Endothelial cell of umbilical vein (primary cell): Measurements from ENCODE around the gene DNHD1. TPM values are rescaled to one million over a fixed set of nuclear protein-coding genes. Genes with fewer than 3 reads are reported as not detected.

Source experiments
- BruUV-seq: library from RNA; stranded (reverse); fragments of 400-500 nt; replicated peaks from 2 replicates; lab custom pipeline; 2021; lab: Mats Ljungman, UMichigan
- CTCF ChIA-PET: fragments of 300-600, 350-600 bp; sonication (Branson Sonifier 250); formaldehyde crosslinking; loops from one replicate; lab custom pipeline; 2021; ENCODE audit warnings: antibody characterized with exemption, inconsistent platforms; lab: Charles Lee
- POLR2A ChIA-PET: fragments of 300-600, 350-600 bp; sonication (Branson Sonifier 250); formaldehyde crosslinking; loops from one replicate; lab custom pipeline; 2021; ENCODE audit warnings: antibody characterized with exemption, inconsistent platforms; lab: Charles Lee
- DNase-seq: peaks from one replicate; pipeline ENCODE4 v3.0.0-alpha.2; 2011; ENCODE audit warnings: low read depth, low spot score
- FAIRE-seq: peaks from 2 replicates; lab custom pipeline; 2011; peaks lifted over from hg19 to GRCh38; lab: Jason Lieb, UNC
- H2AFZ ChIP-seq: 2 replicates; pipeline ENCODE4 v1.6.0; 2012; ENCODE audit warnings: low read depth, low read length, control low read depth, inconsistent platforms
- H3K27ac ChIP-seq: 2 replicates; pipeline ENCODE4 v1.5.1; 2011; ENCODE audit warnings: low read depth, mild to moderate bottlenecking, control low read depth, low read length, moderate library complexity; ENCODE audit not compliant: insufficient read depth
- H3K27me3 ChIP-seq, 2 experiments: 2 replicates each; pipeline versions ENCODE4 v1.6.0 to v1.6.1; 2011; ENCODE audit warnings: low read length in 2 of 2, mixed read lengths in 1 of 2; ENCODE audit not compliant: control insufficient read depth in 2 of 2, insufficient read depth in 2 of 2
- H3K36me3 ChIP-seq, 2 experiments: 2 replicates in 1 of 2; 3 replicates in 1 of 2; pipeline ENCODE4 v1.5.1; 2011; ENCODE audit warnings: low read length in 2 of 2, mild to moderate bottlenecking in 1 of 2, moderate library complexity in 1 of 2; ENCODE audit not compliant: control insufficient read depth in 2 of 2, insufficient read depth in 2 of 2; ENCODE audit errors: extremely low read depth in 1 of 2
- H3K4me1 ChIP-seq: 3 replicates; pipeline ENCODE4 v1.5.1; 2011; ENCODE audit warnings: mild to moderate bottlenecking, low read length; ENCODE audit not compliant: control insufficient read depth, insufficient read depth; ENCODE audit errors: extremely low read depth
- H3K4me2 ChIP-seq: 2 replicates; pipeline ENCODE4 v1.6.1; 2011; ENCODE audit warnings: low read length, control low read depth, mixed read lengths; ENCODE audit not compliant: insufficient read depth
- H3K4me3 ChIP-seq, 3 experiments: fragments of 200-600 bp in 1 of 3; sonication (generic), shearing (Covaris generic) in 1 of 3; replicated peaks in 1 of 3; 2 replicates each; pipeline ENCODE4 v1.5.1; 2011 to 2016; ENCODE audit warnings: control low read depth in 3 of 3, low read length in 3 of 3, mild to moderate bottlenecking in 2 of 3, inconsistent platforms in 1 of 3, low read depth in 1 of 3, moderate library complexity in 1 of 3; ENCODE audit not compliant: insufficient read depth in 1 of 3
- H3K79me2 ChIP-seq: 2 replicates; pipeline ENCODE4 v1.6.0; 2012; ENCODE audit warnings: low read length, inconsistent platforms; ENCODE audit not compliant: control insufficient read depth, insufficient read depth
- H3K9ac ChIP-seq: replicated peaks from 2 replicates; pipeline ENCODE3; 2011; ENCODE audit warnings: low read length, control low read depth; ENCODE audit not compliant: insufficient read depth; ENCODE audit errors: extremely low read depth
- H3K9me1 ChIP-seq: replicated peaks from 3 replicates; pipeline ENCODE4 v1.6.0; 2011; ENCODE audit warnings: mild to moderate bottlenecking, low read length; ENCODE audit not compliant: control insufficient read depth, insufficient read depth; ENCODE audit errors: extremely low read depth
- H3K9me3 ChIP-seq: replicated peaks from 2 replicates; pipeline ENCODE4 v1.5.1; 2012; ENCODE audit warnings: low read length, inconsistent platforms; ENCODE audit not compliant: control insufficient read depth, insufficient read depth
- H4K20me1 ChIP-seq: replicated peaks from 2 replicates; pipeline ENCODE3; 2011; ENCODE audit warnings: mild to moderate bottlenecking, low read length; ENCODE audit not compliant: control insufficient read depth, insufficient read depth; ENCODE audit errors: extremely low read depth
- POLR2A ChIP-seq: IDR thresholded peaks from 2 replicates; pipeline ENCODE4 v1.6.1; 2012; ENCODE audit warnings: low read depth, mild to moderate bottlenecking, control low read depth, low read length
- POLR2AphosphoS5 ChIP-seq: IDR thresholded peaks from 2 replicates; pipeline ENCODE4 v1.6.1; 2012; ENCODE audit warnings: low read depth, mild to moderate bottlenecking, control low read depth, low read length, moderate library complexity; ENCODE audit not compliant: insufficient read depth
- dilution Hi-C: fragments of 300-500 bp; cut with MboI; formaldehyde crosslinking; loops from one replicate; pipeline ENCODE4 v1.15.0; 2019; ENCODE audit warnings: low sequenced_read_pairs; ENCODE audit not compliant: extremely low pct_ligation_motif_present
- intact Hi-C: fragments of 100-400 bp; cut with micrococcal nuclease; formaldehyde crosslinking; loops from one replicate; pipeline ENCODE4 v1.10.0; 2022
- polyA plus RNA-seq, 4 experiments: library from polyadenylated mRNA; depleted of rRNA in 3 of 4; stranded (reverse) in 3 of 4; unstranded in 1 of 4; fragments of >200 nt; gene quantifications; 2 replicates each; pipeline versions ENCODE4 v1.2.1 to v1.2.3, GENCODE V29; 2011 to 2012; ENCODE audit warnings: missing spikeins in 1 of 4
- total RNA-seq: library from RNA; stranded (reverse); gene quantifications from 2 replicates; pipeline ENCODE4 v1.2.3, GENCODE V29; 2021
- TF ChIP-seq, protein P1 (sequence below): IDR thresholded peaks from 2 replicates; pipeline ENCODE4 v1.6.1; 2011; ENCODE audit not compliant: insufficient read depth, insufficient read length
- TF ChIP-seq, protein P2 (sequence below), 2 donors: IDR thresholded peaks; 1 replicate in 1 of 2; 2 replicates in 1 of 2; pipeline ENCODE4 v1.5.1; 2011; ENCODE audit warnings: low read length in 2 of 2, mild to moderate bottlenecking in 2 of 2, moderate library complexity in 2 of 2, control low read depth in 1 of 2, inconsistent platforms in 1 of 2, low read depth in 1 of 2; ENCODE audit not compliant: insufficient read depth in 1 of 2; ENCODE audit errors: extremely low read depth in 1 of 2

DNHD1 gene
- total and polyA plus RNA-seq, 2 donors (not counting 3 experiments of a cell fraction or from before 2014, with no cell fraction given), result 3.7 to 8.6 TPM

- TF ChIP-seq, protein P1, sequence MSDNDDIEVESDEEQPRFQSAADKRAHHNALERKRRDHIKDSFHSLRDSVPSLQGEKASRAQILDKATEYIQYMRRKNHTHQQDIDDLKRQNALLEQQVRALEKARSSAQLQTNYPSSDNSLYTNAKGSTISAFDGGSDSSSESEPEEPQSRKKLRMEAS, result peak; percentile 94
- TF ChIP-seq POLR2A (peak; percentile 92), POLR2AphosphoS5 (peak; percentile 44)
- TF ChIP-seq, protein P2, sequence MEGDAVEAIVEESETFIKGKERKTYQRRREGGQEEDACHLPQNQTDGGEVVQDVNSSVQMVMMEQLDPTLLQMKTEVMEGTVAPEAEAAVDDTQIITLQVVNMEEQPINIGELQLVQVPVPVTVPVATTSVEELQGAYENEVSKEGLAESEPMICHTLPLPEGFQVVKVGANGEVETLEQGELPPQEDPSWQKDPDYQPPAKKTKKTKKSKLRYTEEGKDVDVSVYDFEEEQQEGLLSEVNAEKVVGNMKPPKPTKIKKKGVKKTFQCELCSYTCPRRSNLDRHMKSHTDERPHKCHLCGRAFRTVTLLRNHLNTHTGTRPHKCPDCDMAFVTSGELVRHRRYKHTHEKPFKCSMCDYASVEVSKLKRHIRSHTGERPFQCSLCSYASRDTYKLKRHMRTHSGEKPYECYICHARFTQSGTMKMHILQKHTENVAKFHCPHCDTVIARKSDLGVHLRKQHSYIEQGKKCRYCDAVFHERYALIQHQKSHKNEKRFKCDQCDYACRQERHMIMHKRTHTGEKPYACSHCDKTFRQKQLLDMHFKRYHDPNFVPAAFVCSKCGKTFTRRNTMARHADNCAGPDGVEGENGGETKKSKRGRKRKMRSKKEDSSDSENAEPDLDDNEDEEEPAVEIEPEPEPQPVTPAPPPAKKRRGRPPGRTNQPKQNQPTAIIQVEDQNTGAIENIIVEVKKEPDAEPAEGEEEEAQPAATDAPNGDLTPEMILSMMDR (IDR thresholded peaks at IDR 0.05; ENCODE audit: extremely low read depth in 1 of 2, insufficient read depth in 1 of 2, low read depth in 1 of 2, low read length in 2 of 2), result no peak
- FAIRE-seq (peak; percentile 99), DNase-seq (peak; percentile 97)
- POLR2A ChIA-PET, result interaction anchor here (0.7 to 1.9 kb wide), 6 partner anchors 10 to 996 kb away, joined by 3 to 7 read pairs (median 4); partner anchors contain the start of genes ILK and MRPL17
- intact Hi-C loops (loop anchor here (1.0 to 5.0 kb wide), 6 partner anchors 16 to 144 kb away; partner anchors contain the start of gene MRPL17), dilution Hi-C loops (no loop called here)
- Histone ChIP-seq H3K9ac (peak within 1 kb of the TSS; percentile 78), H3K9me3 (no peaks in the 10 kb centered on the region), H3K4me3 (peak within 1 kb of the TSS; percentile 26 to 88 (median 87)), H3K4me2 (peak within 1 kb of the TSS; percentile 80), H3K79me2 (peaks cover 7% of the 10 kb centered on the region), H3K4me1 (peaks cover 33% of the 10 kb centered on the region), H2AFZ (peak within 1 kb of the TSS; percentile 61), H3K27ac (peak within 1 kb of the TSS; percentile 68), H3K27me3 (no peaks in the 10 kb centered on the region), H3K9me1 (no peaks in the 10 kb centered on the region), H3K36me3 (peaks cover 8 to 21% of the 10 kb centered on the region in 2 experiments), H4K20me1 (no peaks in the 10 kb centered on the region)
- BruUV-seq, result no TSS peak
- CTCF ChIA-PET, result interaction anchor here (1.0 to 7.6 kb wide), 20 partner anchors 10 to 240 kb away, joined by 3 to 79 read pairs (median 4); partner anchors contain the start of genes ILK, MRPL17, RRP8 and TRIM3
These were observed 122.1 kb downstream of the DNHD1 start, which contains the start of gene TPP1 for GRCh38 chr11:6619004-6619745. Gene TPP1 (minus strand): TSS chr11:6619422. CDS start chr11:6619400, 22 bp downstream.
